SK-N-MC (cell line): ENCODE measurements around the gene TMBIM1.

Experiments used
- EZH2 ChIP-seq: fragments of 200-600 bp; sonication (generic); IDR thresholded peaks from one replicate; pipeline ENCODE4 v1.6.1; 2017; ENCODE audit warnings: antibody characterized with exemption
- POLR2AphosphoS5 ChIP-seq: IDR thresholded peaks from 2 replicates; pipeline ENCODE4 v1.6.1; 2012; ENCODE audit warnings: mild to moderate bottlenecking, low read depth, low read length, borderline replicate concordance

DNA sequence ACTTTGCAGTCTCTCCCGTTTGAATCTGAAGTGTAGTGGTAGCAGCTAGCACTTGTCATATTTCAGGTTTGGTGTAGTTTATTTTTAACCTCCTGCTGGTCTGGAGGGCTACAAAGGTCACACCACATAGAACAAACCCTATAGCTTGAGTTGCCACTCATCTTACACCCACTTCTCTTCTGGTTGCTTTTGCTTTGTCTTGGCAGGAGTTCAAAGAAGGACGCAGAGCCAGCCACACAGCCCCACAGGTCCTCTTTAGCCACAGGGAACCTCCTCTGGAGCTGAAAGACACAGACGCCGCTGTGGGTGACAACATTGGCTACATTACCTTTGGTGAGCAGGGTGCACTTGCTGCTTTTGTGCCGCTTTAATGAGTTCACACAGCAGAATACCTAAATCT is 47.1 kb downstream of the TMBIM1 start:
- TF ChIP-seq EZH2 (no peak), POLR2AphosphoS5 (no peak)
